ENCODE data around the gene PCDHA8.
"Not testable (repeated sequence)": the region's sequence is repeated elsewhere in the genome, so short reads cannot be mapped to it uniquely, and the experiment has no call there.

PCDHA8 gene, protein sequence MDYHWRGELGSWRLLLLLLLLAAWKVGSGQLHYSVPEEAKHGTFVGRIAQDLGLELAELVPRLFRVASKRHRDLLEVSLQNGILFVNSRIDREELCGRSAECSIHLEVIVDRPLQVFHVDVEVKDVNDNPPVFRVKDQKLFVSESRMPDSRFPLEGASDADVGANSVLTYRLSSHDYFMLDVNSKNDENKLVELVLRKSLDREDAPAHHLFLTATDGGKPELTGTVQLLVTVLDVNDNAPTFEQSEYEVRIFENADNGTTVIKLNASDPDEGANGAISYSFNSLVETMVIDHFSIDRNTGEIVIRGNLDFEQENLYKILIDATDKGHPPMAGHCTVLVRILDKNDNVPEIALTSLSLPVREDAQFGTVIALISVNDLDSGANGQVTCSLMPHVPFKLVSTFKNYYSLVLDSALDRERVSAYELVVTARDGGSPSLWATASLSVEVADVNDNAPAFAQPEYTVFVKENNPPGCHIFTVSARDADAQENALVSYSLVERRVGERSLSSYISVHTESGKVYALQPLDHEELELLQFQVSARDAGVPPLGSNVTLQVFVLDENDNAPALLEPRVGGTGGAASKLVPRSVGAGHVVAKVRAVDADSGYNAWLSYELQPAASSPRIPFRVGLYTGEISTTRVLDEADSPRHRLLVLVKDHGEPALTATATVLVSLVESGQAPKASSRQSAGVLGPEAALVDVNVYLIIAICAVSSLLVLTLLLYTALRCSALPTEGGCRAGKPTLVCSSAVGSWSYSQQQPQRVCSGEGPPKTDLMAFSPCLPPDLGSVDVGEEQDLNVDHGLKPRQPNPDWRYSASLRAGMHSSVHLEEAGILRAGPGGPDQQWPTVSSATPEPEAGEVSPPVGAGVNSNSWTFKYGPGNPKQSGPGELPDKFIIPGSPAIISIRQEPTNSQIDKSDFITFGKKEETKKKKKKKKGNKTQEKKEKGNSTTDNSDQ

DNA sequence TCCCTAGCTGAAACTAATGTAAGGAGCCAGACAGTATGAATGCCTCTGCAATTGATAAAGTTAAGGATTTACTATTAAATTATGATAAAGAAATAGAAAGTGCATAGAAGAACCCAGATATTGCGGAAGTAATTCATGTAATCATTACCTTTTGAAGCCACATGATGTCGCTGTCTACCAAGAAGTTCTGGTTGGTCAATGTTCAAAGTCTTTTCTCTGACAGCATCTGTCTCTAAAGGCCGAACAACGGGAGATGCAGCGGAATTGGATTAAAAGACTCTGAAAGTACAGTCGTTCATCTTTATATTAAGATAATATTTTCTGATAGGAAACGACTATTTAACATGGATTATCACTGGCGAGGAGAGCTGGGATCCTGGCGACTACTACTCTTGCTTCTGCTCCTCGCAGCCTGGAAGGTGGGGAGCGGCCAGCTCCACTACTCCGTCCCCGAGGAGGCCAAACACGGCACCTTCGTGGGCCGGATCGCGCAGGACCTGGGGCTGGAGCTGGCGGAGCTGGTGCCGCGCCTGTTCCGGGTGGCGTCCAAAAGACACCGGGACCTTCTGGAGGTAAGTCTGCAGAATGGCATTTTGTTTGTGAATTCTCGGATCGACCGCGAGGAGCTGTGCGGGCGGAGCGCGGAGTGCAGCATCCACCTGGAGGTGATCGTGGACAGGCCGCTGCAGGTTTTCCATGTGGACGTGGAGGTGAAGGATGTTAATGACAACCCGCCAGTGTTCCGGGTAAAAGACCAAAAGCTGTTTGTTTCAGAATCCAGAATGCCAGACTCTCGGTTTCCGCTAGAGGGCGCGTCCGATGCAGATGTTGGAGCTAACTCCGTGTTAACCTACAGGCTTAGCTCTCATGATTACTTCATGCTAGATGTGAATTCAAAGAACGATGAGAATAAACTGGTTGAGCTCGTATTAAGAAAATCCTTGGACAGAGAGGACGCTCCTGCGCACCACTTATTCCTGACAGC lies at the start of gene PCDHA8:
PCDHA8 (plus strand) TSS at position 210 of the 985 bp plus-strand sequence; CDS start at position 345, 135 bp downstream.
- DNase-seq, result peak; percentile 26

DNA sequence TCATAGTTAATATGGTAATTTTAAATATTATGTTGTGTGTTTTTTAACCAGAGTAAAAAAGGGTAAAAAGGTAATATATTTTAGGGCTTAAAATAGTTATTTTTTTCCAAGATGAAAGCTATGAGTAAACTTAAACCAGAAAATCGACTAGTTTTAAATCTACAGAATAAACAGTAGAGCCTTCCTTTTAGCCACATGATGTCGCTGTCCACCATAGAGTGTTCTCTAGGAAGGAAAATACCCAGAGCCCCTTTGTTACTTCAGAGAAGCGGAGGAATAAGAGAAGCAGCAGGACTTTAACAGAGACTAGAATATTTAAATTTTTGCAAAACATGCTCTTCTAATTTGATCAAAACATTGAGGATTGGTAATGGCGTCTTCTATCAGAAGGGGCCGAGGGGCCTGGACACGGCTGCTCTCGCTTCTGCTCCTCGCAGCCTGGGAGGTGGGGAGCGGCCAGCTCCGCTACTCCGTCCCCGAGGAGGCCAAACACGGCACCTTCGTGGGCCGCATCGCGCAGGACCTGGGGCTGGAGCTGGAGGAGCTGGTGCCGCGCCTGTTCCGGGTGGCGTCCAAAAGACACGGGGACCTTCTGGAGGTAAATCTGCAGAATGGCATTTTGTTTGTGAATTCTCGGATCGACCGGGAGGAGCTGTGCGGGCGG lies 46.3 kb upstream of the PCDHA8 start, which contains the start of gene PCDHA2:
PCDHA2 (plus strand) TSS at position 258 of the 664 bp plus-strand sequence.
- no peak for DNase-seq

DNA sequence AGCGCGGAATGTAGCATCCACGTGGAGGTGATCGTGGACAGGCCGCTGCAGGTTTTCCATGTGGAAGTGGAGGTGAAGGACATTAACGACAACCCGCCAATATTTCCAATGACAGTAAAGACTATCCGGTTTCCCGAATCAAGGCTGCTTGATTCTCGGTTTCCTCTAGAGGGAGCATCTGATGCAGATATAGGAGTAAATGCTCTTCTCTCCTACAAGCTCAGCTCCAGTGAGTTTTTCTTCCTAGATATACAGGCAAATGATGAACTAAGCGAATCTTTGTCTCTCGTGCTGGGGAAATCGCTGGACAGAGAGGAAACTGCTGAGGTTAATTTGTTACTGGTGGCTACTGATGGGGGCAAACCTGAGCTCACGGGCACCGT lies 45.7 kb upstream of the PCDHA8 start:
- no peak for DNase-seq

DNA sequence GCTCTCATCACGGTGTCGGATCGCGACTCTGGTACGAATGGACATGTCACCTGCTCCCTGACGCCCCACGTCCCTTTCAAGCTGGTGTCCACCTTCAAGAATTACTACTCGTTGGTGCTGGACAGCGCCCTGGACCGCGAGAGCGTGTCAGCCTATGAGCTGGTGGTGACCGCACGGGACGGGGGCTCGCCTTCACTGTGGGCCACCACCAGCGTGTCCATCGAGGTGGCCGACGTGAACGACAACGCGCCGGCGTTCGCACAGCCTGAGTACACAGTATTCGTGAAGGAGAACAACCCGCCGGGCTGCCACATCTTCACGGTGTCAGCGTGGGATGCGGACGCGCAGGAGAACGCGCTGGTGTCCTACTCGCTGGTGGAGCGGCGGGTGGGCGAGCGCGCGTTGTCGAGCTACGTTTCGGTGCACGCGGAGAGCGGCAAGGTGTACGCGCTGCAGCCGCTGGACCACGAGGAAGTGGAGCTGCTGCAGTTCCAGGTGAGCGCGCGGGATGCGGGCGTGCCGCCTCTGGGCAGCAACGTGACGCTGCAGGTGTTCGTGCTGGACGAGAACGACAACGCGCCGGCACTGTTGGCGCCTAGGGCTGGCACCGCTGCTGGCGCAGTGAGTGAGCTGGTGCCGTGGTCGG lies 44.8 kb upstream of the PCDHA8 start:
- not testable (repeated sequence) for DNase-seq

DNA sequence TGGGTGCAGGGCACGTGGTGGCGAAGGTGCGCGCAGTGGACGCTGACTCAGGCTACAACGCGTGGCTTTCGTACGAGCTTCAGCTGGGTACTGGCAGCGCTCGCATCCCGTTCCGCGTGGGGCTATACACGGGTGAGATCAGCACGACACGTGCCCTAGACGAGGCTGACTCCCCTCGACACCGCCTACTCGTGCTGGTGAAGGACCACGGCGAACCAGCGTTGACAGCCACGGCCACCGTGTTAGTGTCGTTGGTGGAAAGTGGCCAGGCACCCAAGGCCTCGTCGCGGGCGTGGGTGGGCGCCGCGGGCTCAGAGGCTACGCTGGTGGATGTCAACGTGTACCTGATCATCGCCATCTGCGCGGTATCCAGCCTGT lies 44.3 kb upstream of the PCDHA8 start:
- no peak for DNase-seq

DNA sequence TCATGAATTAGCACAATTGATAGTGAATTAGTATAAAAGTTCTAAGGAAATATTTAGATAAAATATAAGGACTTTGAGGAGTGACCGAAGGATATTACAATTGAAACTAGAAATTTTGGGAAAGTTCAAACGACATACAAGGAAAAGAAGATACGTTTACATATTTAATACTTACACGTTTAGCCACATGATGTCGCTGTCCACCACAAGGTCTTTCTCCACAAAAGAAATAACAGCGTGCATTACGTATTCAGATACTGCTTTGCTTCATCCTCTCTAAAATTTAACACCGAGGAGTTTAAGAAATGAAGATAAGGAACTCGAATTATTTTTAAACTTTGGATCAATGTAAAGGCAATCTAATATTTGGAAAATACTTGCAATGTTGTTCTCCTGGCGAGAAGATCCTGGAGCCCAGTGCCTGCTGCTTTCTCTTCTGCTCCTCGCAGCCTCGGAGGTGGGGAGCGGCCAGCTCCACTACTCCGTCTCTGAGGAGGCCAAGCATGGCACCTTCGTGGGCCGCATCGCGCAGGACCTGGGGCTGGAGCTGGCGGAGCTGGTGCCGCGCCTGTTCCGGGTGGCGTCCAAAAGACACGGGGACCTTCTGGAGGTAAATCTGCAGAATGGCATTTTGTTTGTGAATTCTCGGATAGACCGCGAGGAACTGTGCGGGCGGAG lies 40.0 kb upstream of the PCDHA8 start, which contains the start of gene PCDHA3:
PCDHA3 (plus strand) TSS at position 242 of the 678 bp plus-strand sequence.
- DNase-seq, result no peak

DNA sequence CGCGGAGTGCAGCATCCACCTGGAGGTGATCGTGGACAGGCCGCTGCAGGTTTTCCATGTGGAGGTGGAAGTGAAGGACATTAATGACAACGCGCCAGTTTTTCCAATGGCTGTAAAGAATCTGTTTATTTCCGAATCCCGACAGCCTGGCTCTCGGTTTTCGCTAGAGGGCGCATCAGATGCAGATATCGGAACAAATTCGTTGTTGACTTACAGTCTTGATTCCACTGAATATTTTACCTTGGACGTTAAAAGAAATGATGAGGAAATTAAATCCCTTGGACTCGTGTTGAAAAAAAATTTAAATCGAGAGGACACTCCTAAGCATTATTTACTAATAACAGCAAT lies 39.5 kb upstream of the PCDHA8 start:
- DNase-seq, result no peak

DNA sequence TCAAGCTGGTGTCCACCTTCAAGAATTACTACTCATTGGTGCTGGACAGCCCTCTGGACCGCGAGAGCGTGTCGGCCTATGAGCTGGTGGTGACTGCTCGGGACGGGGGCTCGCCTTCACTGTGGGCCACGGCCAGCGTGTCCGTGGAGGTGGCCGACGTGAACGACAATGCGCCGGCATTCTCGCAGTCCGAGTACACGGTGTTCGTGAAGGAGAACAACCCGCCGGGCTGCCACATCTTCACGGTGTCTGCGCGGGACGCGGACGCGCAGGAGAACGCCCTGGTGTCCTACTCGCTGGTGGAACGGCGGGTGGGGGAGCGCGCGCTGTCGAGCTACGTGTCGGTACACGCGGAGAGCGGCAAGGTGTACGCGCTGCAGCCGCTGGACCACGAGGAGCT lies 38.6 kb upstream of the PCDHA8 start:
- not testable (repeated sequence) for DNase-seq

DNA sequence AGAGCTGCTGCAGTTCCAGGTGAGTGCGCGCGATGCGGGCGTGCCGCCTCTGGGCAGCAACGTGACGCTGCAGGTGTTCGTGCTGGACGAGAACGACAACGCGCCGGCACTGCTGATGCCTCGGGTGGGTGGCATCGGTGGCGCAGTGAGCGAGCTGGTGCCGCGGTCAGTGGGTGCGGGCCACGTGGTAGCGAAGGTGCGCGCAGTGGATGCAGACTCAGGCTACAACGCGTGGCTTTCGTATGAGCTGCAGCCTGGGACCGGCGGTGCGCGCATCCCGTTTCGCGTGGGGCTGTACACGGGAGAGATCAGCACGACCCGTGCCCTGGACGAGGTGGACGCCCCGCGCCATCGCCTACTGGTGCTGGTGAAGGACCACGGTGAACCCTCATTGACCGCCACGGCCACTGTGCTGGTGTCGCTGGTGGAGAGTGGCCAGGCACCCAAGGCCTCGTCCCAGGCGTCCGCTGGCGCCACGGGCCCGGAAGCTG lies 38.2 kb upstream of the PCDHA8 start:
- no peak for DNase-seq

DNA sequence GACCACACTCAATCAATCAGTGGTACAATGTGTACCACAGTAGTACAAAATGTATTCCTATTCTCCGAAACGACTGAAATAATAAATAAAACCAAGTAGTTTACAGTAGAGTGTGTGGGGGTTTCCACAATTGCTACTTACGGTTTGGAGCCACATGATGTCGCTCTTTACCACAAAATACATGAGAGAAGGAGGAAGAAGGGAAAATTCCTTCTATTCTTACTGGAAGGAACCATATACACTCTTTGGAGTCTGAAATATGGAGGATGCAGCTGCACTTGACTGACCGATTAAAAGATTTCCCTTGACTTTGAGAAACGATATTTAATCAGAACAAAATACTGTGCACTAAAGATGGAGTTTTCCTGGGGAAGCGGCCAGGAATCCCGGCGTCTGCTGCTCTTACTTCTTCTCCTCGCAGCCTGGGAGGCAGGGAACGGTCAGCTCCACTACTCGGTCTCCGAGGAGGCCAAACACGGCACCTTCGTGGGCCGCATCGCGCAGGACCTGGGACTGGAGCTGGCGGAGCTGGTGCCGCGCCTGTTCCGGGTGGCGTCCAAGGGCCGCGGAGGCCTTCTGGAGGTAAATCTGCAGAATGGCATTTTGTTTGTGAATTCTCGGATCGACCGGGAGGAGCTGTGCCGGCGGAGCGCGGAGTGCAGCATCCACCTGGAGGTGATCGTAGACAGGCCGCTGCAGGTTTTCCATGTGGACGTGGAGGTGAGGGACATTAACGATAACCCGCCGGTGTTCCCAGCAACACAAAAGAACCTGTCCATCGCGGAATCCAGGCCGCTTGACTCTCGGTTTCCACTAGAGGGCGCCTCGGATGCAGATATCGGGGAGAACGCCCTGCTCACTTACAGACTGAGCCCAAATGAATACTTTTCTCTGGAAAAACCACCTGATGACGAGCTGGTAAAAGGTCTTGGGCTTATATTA lies 33.9 kb upstream of the PCDHA8 start, which contains the start of gene PCDHA4:
PCDHA4 (plus strand) TSS at position 235 of the 942 bp plus-strand sequence.
- DNase-seq, result no peak

DNA sequence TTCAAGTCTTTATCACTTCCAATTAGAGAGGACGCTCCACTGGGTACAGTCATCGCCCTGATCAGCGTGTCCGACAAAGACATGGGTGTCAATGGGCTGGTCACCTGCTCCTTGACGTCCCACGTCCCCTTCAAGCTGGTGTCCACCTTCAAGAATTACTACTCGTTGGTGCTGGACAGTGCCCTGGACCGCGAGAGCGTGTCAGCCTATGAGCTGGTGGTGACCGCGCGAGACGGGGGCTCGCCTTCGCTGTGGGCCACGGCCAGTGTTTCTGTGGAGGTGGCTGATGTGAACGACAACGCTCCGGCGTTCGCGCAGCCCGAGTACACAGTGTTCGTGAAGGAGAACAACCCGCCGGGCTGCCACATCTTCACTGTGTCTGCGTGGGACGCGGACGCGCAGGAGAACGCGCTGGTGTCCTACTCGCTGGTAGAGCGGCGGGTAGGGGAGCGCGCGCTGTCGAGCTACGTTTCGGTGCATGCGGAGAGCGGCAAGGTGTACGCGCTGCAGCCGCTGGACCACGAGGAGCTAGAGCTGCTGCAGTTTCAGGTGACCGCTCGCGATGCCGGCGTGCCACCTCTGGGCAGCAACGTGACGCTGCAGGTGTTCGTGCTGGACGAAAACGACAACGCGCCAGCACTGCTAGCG lies 32.6 kb upstream of the PCDHA8 start:
- not testable (repeated sequence) for DNase-seq

DNA sequence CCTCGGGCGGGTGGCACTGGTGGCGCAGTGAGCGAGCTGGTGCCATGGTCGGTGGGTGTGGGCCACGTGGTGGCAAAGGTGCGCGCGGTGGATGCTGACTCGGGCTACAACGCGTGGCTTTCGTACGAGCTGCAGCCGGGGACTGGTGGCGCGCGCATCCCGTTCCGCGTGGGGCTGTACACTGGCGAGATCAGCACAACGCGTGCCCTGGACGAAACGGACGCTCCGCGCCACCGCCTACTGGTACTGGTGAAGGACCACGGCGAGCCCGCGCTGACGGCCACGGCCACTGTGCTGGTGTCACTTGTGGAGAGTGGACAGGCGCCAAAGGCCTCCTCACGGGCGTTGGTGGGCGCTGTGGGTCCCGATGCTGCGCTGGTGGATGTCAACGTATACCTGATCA lies 32.1 kb upstream of the PCDHA8 start:
- no peak for DNase-seq

DNA sequence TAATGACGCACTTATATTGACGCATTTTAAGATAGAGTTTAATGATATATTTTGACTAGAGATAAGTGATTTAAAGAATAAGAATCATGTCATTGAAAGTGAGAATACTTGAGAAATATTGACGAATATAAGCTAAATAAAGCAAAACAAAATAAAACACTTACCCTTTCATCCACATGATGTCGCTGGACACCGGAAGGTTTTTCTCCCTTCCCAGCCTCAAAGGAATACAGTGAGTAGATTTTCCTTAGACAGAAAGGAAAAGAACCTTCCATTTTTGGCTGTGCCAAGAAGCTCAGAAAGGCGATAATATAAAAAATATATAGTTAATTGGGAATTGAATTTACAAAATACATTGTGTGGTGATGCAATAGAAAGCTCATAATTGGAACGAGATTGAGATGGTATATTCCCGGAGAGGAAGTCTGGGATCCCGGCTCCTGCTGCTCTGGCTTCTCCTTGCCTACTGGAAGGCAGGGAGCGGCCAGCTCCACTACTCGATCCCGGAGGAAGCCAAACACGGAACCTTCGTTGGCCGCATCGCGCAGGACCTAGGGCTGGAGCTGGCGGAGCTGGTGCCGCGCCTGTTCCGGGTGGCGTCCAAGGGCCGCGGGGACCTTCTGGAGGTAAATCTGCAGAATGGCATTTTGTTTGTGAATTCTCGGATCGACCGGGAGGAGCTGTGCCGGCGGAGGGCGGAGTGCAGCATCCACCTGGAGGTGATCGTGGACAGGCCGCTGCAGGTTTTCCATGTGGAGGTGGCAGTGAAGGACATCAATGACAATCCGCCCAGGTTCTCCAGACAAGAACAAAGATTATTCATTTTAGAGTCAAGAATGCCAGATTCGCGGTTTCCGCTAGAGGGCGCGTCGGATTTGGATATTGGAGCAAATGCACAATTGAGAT lies 19.4 kb upstream of the PCDHA8 start, which contains the start of gene PCDHA5:
PCDHA5 (plus strand) TSS at position 239 of the 906 bp plus-strand sequence.
- no peak for DNase-seq

DNA sequence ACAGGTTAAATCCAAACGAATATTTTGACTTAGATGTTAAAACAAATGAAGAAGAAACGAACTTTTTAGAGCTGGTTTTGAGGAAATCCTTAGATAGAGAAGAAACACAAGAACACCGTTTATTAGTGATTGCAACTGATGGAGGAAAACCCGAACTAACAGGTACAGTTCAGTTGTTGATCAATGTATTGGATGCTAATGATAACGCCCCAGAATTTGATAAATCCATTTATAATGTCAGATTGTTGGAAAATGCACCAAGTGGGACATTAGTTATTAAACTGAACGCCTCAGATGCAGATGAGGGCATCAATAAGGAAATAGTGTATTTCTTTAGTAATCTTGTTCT lies 18.7 kb upstream of the PCDHA8 start:
- no peak for DNase-seq

DNA sequence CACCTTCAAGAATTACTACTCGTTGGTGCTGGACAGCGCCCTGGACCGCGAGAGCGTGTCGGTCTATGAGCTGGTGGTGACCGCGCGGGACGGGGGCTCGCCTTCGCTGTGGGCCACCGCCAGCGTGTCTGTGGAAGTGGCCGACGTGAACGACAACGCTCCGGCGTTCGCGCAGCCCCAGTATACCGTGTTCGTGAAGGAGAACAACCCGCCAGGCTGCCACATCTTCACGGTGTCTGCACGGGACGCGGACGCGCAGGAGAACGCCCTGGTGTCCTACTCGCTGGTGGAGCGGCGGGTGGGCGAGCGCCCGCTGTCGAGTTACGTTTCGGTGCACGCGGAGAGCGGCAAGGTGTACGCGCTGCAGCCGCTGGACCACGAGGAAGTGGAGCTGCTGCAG lies 18.0 kb upstream of the PCDHA8 start:
- DNase-seq, result not testable (repeated sequence)

DNA sequence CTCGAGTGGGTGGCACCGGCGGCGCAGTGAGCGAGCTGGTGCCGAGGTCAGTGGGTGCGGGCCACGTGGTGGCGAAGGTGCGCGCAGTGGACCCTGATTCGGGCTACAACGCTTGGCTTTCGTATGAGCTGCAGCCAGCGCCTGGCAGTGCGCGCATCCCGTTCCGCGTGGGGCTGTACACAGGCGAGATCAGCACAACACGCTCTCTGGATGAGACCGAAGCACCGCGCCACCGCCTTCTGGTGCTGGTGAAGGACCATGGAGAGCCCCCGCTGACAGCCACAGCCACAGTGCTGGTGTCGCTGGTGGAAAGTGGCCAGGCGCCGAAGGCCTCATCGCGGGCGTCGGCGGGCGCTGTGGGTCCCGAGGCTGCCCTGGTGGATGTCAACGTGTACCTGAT lies 17.5 kb upstream of the PCDHA8 start:
- no peak for DNase-seq

DNA sequence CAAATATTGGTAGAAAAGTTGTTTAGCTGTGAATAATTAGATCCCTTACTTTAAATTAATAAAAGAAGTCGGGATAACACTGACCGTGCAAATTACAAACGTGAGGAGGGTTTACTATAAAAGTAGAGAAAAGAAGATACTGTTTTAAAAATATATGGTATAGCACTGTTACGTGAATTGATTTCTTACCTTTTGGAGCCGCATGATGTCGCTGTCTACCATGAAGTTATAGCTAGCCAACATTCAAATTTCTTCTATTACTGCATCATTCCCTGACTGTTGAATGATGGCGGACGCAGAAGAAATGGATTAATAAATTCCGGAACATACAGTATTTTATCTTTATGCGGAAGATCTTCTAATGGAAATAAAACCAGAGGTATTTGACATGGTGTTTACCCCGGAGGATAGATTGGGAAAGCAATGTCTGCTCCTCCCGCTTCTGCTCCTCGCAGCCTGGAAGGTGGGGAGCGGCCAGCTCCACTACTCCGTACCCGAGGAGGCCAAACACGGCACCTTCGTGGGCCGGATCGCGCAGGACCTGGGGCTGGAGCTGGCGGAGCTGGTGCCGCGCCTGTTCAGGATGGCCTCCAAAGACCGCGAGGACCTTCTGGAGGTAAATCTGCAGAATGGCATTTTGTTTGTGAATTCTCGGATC lies 13.2 kb upstream of the PCDHA8 start, which contains the start of gene PCDHA6:
PCDHA6 (plus strand) TSS at position 257 of the 658 bp plus-strand sequence; CDS start at position 389, 132 bp downstream.
- peak; percentile 30 for DNase-seq

Data from NCI-H2081 treated with DMSO at 0.1 percent for 48 hours (cell line).